GM12872 (cell line): ENCODE measurements around the gene EVL.

Source experiments
- CTCF ChIP-seq: IDR thresholded peaks from 3 replicates; pipeline ENCODE4 v1.5.1; 2011; ENCODE audit warnings: low read depth, mild to moderate bottlenecking, low read length, moderate library complexity; ENCODE audit not compliant: insufficient read depth

EVL gene

GRCh38 chr14:100109594-100109955 is 44.4 kb downstream of the EVL start:
- TF ChIP-seq CTCF, result no peak

- TF ChIP-seq CTCF, result no peak
Observed at GRCh38 chr14:100110816-100111215, 45.6 kb downstream of the EVL start.

GRCh38 chr14:100111931-100112704 is 46.9 kb downstream of the EVL start:
- TF ChIP-seq CTCF, result no peak

- TF ChIP-seq CTCF, result 0 out of 3 replicates have a peak, but pooled peaks have one; percentile 8
Observed at GRCh38 chr14:100114109-100114765, 49.0 kb downstream of the EVL start.

- no peak for TF ChIP-seq CTCF
Observed at GRCh38 chr14:100115236-100115635, 50.0 kb downstream of the EVL start.

GRCh38 chr14:100115726-100116125 is 50.5 kb downstream of the EVL start:
- no peak for TF ChIP-seq CTCF

GRCh38 chr14:100116134-100116533 is 50.9 kb downstream of the EVL start:
- TF ChIP-seq CTCF, result no peak
